ENCODE measurements around the gene FAM120A.

Gene FAM120A

DNA sequence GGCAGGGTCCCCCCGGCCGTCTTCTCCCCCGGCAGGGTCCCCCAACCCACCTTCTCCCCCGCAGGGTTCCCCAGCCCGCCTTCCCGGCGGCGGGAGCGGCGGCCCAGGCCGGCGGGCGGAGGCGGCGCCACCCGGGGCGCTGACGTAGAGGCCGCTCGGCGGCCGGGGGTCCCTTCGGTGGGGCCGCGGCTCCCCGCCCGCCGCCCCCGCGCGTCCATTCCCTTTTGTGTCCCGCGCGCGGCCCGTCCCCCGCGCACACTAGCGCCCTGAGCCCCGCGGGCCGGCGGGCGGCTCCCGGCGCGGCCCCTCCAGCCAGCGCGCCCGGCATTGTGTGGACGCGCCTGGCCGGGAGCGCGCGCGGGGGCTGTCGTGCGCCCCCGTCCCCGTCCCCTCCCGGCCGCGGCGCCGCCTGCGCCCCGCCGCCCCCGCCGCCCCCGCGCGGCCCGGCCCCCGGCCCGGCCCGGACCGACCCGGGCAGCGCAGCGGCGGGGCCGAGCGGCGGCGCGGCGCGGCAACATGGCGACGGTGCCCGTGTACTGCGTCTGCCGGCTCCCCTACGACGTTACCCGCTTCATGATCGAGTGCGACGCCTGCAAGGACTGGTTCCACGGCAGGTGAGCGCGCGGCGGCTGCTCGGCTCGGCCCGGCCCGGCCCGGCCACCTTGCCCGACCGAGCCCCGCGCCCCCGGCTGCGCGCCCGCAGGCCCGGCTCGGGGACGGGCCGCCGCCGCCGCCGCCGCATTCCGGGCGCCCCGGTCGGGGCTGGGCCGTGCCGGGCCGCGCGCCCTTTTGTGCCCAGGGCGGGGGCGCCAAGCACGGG lies 125.0 kb downstream of the FAM120A start, which contains the start of gene PHF2:
Gene PHF2 (plus strand): TSS at position 327 of the 820 bp plus-strand sequence. CDS start 190 bp downstream, at position 517.
- H3K4me1 ChIP-seq (ENCODE audit: insufficient read depth, low read length, poor library complexity, severe bottlenecking): peaks cover 48% of the 10 kb centered on the region
- no peaks in the 10 kb centered on the region for H3F3A ChIP-seq (ENCODE audit: low read depth)
- peak within 1 kb of the TSS; percentile 91 for H2AFZ ChIP-seq (ENCODE audit: low read length)
- H3K4me3 ChIP-seq (ENCODE audit: low read length, poor library complexity, severe bottlenecking): peak within 1 kb of the TSS; percentile 87
- no peaks in the 10 kb centered on the region for H3K36me3 ChIP-seq (ENCODE audit: insufficient read depth, low read length)
- H3K4me2 ChIP-seq (ENCODE audit: low read depth, low read length, poor library complexity, severe bottlenecking): peak within 1 kb of the TSS; percentile 90
- no peaks in the 10 kb centered on the region for H3K27me3 ChIP-seq (ENCODE audit: insufficient read depth, low read length, poor library complexity, severe bottlenecking)
- H3K9me3 ChIP-seq (ENCODE audit: insufficient read depth, low read depth, low read length): no peaks in the 10 kb centered on the region
- TF ChIP-seq EZH2phosphoT487 (IDR thresholded peaks at IDR 0.05; ENCODE audit: borderline replicate concordance): no peak
- TF ChIP-seq, protein P1, sequence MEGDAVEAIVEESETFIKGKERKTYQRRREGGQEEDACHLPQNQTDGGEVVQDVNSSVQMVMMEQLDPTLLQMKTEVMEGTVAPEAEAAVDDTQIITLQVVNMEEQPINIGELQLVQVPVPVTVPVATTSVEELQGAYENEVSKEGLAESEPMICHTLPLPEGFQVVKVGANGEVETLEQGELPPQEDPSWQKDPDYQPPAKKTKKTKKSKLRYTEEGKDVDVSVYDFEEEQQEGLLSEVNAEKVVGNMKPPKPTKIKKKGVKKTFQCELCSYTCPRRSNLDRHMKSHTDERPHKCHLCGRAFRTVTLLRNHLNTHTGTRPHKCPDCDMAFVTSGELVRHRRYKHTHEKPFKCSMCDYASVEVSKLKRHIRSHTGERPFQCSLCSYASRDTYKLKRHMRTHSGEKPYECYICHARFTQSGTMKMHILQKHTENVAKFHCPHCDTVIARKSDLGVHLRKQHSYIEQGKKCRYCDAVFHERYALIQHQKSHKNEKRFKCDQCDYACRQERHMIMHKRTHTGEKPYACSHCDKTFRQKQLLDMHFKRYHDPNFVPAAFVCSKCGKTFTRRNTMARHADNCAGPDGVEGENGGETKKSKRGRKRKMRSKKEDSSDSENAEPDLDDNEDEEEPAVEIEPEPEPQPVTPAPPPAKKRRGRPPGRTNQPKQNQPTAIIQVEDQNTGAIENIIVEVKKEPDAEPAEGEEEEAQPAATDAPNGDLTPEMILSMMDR (conservative IDR thresholded peaks at IDR 0.05; ENCODE audit: low read length): no peak
- H3K9me2 ChIP-seq (replicated peaks; ENCODE audit: low read depth, low read length): no peaks in the 10 kb centered on the region
- H3K79me2 ChIP-seq (ENCODE audit: insufficient read depth, low read length): peaks cover 60% of the 10 kb centered on the region
- H3K9ac ChIP-seq (ENCODE audit: low read depth, low read length, poor library complexity, severe bottlenecking): peak within 1 kb of the TSS; percentile 94
- H4K20me1 ChIP-seq (ENCODE audit: insufficient read depth, low read length, poor library complexity, severe bottlenecking): peaks cover 29% of the 10 kb centered on the region

DNA sequence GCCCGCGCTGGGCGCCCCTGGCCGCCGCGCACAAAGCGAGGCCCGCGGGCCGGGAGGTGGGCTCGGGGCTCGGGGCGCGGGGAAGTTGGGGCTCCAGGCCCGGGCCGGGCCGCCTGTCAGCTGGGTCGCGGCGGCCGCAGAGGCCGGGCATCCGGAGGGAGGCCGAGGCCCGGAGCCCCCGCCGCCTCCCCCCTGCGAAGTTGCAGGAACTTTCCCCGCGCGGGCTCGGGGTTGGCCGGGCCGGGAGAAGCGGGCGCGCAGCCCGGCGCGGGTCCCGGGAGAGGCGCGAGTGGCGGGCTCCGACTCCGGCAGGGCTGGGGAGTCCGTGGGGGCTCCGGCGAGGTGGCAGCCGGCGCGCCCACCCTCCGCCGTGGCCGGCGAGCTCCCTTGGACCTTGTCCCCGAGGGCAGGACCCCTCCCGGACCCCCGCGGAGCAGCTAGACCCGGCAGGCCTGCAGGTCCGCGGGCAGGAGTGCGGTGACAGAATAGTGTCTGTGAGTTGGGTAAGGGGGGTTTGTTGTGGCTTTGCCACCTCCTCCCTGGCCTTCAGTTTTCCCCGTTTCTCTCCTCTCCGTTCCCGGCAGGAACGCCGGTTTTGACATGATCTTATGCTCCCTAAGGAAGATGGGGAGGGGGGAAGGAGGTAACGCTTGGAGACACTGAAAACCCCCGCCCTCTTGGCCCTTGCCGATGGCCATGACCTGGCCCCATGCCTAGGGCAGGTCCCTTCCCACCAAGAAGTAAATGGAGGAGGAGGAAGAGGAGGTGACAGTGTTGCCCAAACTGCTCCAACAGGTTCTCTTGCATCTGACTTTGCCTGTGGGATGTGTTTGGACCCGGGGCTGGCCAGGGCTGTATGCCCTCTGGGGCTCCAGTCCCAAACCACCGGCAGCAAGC lies 125.8 kb downstream of the FAM120A start:
- Histone ChIP-seq H2AFZ (ENCODE audit: low read length) (no peak overlapping the region), H3F3A (ENCODE audit: low read depth) (no peaks in the 10 kb centered on the region), H3K9me3 (ENCODE audit: insufficient read depth, low read depth, low read length) (no peaks in the 10 kb centered on the region), H3K4me2 (ENCODE audit: low read depth, low read length, poor library complexity, severe bottlenecking) (peak overlapping the region; percentile 90), H4K20me1 (ENCODE audit: insufficient read depth, low read length, poor library complexity, severe bottlenecking) (peaks cover 33% of the 10 kb centered on the region), H3K27me3 (ENCODE audit: insufficient read depth, low read length, poor library complexity, severe bottlenecking) (no peaks in the 10 kb centered on the region), H3K9ac (ENCODE audit: low read depth, low read length, poor library complexity, severe bottlenecking) (peak overlapping the region; percentile 86), H3K4me3 (ENCODE audit: low read length, poor library complexity, severe bottlenecking) (peak overlapping the region; percentile 87), H3K79me2 (ENCODE audit: insufficient read depth, low read length) (peaks cover 69% of the 10 kb centered on the region), H3K9me2 (replicated peaks; ENCODE audit: low read depth, low read length) (no peaks in the 10 kb centered on the region), H3K36me3 (ENCODE audit: insufficient read depth, low read length) (no peaks in the 10 kb centered on the region), H3K4me1 (ENCODE audit: insufficient read depth, low read length, poor library complexity, severe bottlenecking) (peaks cover 54% of the 10 kb centered on the region)
- TF ChIP-seq EZH2phosphoT487 (IDR thresholded peaks at IDR 0.05; ENCODE audit: borderline replicate concordance): no peak
- TF ChIP-seq, protein P1 (conservative IDR thresholded peaks at IDR 0.05; ENCODE audit: low read length): no peak

DNA sequence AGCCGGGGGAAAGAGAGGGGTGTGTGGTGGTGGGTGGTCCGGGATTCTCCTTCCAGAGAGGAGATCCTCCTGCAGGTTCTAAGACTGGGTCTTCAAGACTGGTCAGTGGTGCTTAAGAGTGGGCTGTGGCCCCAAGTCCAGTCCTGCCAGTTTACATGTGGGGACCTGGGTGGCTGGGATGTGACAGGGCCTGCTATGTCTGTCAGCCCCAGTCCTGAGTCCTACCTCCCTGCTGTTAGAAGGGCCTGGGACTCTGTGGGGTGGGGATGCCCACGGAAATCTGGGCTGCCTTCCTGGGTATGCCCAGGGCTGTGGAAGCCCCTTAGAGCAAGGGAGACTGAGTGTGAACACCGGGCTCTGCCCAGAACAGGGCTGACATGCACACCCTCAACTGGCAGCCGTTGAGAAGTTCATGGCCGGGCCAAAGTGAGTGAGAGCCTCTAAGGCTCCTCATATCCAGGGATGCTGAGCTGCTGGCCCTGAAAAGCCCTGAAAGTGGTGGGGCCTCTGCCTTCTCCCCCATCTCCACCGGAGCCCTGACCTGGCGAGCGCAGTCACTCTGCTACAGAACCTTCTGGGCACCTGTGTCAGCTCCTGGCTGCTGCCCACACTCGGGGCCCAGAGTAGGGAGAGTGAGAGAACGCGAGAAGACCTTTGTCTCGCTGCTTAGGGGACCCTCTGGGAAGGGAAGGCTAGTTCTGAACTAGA lies 126.6 kb downstream of the FAM120A start:
- Histone ChIP-seq H3K4me1 (ENCODE audit: insufficient read depth, low read length, poor library complexity, severe bottlenecking) (peaks cover 57% of the 10 kb centered on the region), H3K4me2 (ENCODE audit: low read depth, low read length, poor library complexity, severe bottlenecking) (peak overlapping the region; percentile 90)
- no peak for TF ChIP-seq EZH2phosphoT487 (IDR thresholded peaks at IDR 0.05; ENCODE audit: borderline replicate concordance)
- TF ChIP-seq, protein P1 (conservative IDR thresholded peaks at IDR 0.05; ENCODE audit: low read length): no peak

More for the DNA sequence above, 126.6 kb downstream of the FAM120A start:
- Histone ChIP-seq H4K20me1 (ENCODE audit: insufficient read depth, low read length, poor library complexity, severe bottlenecking) (peaks cover 41% of the 10 kb centered on the region), H3K36me3 (ENCODE audit: insufficient read depth, low read length) (no peaks in the 10 kb centered on the region), H3F3A (ENCODE audit: low read depth) (no peaks in the 10 kb centered on the region), H3K4me3 (ENCODE audit: low read length, poor library complexity, severe bottlenecking) (peak overlapping the region; percentile 87), H3K9me3 (ENCODE audit: insufficient read depth, low read depth, low read length) (no peaks in the 10 kb centered on the region), H3K9ac (ENCODE audit: low read depth, low read length, poor library complexity, severe bottlenecking) (peak overlapping the region; percentile 86), H3K79me2 (ENCODE audit: insufficient read depth, low read length) (peaks cover 77% of the 10 kb centered on the region), H2AFZ (ENCODE audit: low read length) (no peak overlapping the region), H3K9me2 (replicated peaks; ENCODE audit: low read depth, low read length) (no peaks in the 10 kb centered on the region), H3K27me3 (ENCODE audit: insufficient read depth, low read length, poor library complexity, severe bottlenecking) (no peaks in the 10 kb centered on the region)
